Hematopoietic multipotent progenitor cell treated with erythropoietin and hydrocortisone succinate and interleukin-3 and kit ligand, for 17 days (in vitro differentiated cells): ENCODE results near the gene FBXL22.

ENCODE experiments used
- DNase-seq: peaks from one replicate; pipeline ENCODE4 v3.0.0-alpha.2; 2015; ENCODE audit warnings: low spot score

FBXL22 gene

GRCh38 chr15:63593705-63594671 is 3.2 kb upstream of the FBXL22 start:
- DNase-seq = no peak

DNA sequence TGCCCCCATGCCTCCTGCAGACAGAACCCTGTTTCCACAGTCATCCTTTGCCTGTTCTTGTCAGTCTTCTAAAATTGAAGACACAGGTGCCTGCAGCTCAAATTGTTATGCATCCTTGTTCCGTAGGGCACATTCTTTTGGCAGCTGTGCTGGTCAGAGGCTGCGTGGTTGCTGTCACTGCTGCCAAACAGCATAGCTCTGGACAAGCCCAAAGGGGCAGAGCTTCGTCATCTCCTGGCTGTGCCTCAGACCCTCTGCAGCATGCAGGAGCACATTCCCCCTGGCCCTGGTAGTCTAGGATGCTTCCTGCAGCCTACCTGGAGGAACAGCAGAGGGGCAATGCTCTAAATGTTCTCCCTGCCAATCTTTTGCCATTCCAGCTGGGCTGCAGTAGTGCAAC is 2.1 kb upstream of the FBXL22 start:
- DNase-seq = no peak

- DNase-seq = no peak
Measured at GRCh38 chr15:63595688-63596087, 1.5 kb upstream of the FBXL22 start.

DNA sequence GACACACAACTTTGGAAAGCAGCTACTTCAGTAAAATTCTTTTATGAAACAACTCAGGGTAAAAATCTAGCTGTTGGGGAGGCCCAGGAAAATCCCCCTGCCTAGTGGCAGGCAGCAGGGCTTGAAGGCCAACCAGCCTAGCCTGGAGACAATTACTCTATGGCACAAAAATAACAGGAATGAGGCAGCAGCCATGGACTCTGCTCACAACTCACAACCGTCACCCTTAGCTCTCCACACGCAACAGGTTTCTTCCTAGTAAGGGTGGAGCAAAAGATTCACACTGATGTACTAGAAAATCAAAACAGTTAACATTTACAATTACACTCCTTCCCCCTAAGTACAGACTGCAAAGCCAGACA is 530 bp upstream of the FBXL22 start:
- DNase-seq = no peak

- no peak for DNase-seq
Measured at GRCh38 chr15:63597821-63598220, 634 bp downstream of the FBXL22 start.

GRCh38 chr15:63598473-63599400 is 1.6 kb downstream of the FBXL22 start:
- DNase-seq = no peak

GRCh38 chr15:63599401-63600000 is 2.3 kb downstream of the FBXL22 start:
- no peak for DNase-seq

DNA sequence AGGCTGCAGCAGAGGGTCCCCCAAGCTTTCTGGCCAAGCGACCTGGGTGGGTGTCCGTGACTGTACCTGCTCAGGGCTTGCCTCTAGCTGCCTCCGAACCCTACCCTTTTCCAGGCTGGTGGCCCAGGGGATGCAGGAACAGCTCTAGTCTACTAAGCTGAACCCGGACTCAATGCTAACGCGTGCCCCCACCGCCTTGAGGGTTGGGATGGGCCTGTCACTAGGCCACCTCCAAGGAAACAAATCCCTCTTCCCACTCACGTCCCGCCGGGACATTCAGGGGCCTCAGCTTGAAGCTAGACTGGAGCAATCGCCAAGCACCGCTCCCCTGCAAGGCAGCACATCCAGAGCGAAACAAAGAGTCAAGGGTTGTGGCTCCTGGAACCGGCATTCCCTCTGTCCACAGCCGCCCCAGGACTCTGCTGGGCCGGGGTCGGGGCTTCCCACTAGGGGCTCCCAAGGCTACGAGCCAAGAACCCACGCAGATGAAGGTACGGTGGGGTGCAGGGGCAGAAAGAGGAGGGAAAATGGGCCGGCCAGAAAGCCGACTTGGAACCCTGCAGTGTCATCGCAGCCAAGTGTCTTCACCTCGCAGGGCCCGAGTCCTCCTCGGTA is 2.9 kb downstream of the FBXL22 start:
- no peak for DNase-seq

GRCh38 chr15:63600616-63601025 is 3.4 kb downstream of the FBXL22 start:
- peak; percentile 64 for DNase-seq

GRCh38 chr15:63601026-63601703 is 4.0 kb downstream of the FBXL22 start:
- DNase-seq = no peak

GRCh38 chr15:63601704-63602185 is 4.6 kb downstream of the FBXL22 start:
- no peak for DNase-seq

DNA sequence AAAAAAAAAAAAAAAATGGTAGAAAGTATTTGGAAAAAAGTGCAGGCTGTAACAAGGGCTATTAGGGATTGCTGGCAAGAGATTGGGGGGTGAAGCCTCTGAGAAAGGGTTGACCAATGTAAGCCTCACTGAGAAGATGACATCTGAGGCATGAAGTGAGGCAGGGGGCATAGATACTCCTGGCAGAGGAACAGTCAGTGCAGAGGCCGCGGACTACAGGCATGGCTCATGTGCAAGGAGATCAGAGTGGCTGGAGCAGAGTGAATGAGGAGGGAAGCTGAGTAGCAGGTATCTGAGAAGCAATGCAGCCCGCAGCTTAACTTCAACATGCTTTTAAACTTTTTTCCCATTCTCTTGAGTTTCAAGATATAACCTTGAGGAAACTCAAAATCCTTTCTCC is 5.4 kb downstream of the FBXL22 start:
- no peak for DNase-seq

- DNase-seq = no peak
Measured at GRCh38 chr15:63603516-63603915, 6.3 kb downstream of the FBXL22 start.

DNA sequence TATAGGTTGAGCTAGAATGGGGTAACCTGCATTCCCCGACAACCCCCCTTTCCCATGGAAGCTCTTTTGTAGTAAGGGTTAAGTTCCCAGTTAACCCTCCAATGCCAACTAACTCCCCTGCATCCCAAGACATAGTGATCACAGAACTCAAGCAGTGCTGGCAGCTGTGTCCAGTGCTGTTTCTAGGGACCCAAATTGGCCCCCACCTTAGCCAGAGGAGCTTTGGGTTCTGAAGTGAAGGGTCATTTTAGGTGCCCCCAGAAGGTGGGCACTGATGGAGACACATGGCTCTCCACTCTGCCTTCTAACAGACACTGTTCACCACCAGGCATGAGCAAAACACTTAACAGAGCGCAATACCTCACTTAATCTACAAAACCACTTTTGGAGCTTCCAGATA is 7.1 kb downstream of the FBXL22 start:
- DNase-seq = no peak

DNA sequence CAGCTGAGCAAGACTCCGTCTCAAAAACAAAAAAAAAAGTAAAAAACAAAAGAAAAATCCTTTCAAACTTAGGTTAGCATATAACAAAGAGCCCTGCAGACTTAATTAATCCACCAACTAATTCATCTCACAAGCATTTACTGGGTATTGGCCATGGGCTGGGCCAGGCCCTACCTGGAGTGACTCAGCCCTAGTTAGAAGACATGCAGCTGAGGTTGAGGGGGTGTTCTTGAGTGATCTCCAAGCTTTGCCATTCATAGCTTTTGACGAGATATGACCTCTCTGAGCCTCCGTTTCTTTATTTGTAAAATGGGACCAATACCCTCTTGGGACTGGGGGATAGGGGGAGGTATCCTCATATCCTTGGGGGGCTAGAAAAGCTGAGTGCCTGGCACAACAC is 7.8 kb downstream of the FBXL22 start:
- DNase-seq = no peak

DNA sequence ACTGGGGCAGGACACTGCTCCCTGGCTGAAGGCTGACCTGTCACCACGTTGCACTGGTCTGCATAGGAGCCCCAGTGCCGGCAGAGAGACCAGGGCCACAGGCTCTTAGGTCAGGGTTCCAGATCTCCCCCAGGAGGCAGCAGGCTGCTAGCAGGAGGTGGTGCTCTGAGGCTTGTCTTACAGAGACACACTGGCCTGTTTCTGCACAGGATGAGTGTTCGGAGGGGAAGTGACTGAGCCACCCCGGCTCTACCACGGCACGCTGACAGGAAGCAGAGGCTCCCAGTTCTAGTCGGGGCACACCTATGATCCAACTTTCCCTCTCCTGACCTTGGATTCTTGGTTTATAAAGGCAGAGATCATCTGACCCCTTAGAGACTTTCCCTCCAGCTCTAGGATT is 8.6 kb downstream of the FBXL22 start:
- no peak for DNase-seq

DNA sequence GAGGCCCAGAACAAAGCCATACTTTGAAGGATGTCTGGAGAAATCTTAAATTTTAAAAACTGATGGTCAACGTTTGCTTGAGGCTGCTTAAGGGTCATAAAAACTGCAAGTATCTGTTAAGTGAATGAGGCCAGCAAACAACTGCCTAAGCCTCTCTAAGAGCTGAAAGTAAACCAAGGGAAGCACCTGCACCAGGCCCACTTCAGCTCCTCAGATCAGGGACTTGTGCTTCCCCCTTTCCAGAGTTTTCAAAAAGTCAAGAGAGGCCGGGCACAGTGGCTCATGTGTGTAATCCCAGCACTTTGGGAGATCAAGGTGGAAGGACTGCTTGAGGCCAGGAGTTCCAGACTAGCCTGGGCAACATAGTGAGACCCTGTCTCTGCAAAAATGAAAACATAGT is 9.1 kb downstream of the FBXL22 start:
- DNase-seq = no peak

DNA sequence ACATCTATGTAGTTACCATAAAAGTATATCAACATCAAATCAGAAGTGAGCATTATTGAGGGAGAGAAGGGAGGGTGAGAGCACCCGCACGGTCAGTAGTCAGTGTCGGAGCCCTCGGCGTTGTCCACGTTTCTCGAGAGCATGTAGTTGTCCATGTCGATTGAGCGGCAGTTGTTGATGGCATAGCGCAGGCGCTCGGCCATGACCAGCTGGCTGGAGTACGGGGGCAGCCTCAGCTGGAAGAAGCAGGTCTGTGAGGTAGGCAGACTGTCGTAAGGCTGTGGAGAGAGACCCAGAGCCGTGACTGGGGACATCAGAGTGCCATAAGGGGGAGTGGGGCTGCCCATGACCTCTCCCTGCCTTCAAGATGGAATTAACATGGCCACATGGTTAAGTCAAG is 11.8 kb downstream of the FBXL22 start:
- DNase-seq = no peak

DNA sequence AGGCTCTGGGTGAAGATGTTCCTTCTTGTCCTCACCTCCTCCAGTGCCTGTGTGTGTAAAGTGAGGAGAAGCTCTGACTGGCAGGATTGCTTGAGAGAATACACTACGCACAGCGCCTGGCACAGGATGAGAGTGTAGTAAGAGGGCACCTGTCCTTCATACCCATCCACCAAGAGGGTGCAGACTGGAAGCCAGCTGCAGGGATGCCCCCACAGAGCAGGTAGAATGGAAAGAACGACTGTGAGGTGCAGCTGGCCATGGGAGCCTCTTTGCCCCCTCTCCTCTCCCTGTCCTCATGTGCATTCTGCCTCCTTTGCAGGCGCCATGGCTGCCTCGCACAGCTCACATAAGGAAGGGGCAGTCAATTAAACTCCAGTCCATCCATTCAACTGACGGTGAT is 12.3 kb downstream of the FBXL22 start:
- DNase-seq = no peak

DNA sequence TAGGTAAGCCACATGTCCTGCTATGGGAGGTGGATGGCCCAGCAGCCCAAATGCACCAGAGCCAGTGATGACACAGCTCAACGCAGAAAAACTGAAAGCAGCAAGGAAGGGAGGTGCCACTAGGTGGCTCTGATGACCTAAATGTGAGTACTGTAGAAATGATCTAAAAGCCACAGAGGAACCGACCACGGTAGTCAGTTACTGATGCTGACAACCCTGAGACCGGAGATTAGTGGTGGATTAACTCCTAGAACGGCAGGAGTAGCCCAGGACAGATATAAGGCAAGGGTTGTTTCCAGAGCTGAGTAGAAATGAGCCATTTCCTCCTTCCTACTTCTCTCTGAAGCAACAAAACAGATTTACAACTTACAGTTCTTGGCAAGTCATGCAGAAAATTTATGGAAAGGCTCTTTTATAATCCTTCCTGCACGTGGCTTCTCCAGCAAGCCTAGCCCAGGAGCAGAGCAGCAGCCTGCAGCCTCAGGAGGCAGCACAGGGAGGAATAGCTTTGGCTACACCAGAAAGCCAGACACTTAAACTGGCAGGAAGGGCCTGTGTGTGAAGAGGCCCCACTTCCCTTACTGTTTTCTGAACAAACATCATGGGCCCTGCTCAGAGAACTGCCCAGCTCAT is 13.1 kb downstream of the FBXL22 start:
- peak; percentile 63 for DNase-seq

DNA sequence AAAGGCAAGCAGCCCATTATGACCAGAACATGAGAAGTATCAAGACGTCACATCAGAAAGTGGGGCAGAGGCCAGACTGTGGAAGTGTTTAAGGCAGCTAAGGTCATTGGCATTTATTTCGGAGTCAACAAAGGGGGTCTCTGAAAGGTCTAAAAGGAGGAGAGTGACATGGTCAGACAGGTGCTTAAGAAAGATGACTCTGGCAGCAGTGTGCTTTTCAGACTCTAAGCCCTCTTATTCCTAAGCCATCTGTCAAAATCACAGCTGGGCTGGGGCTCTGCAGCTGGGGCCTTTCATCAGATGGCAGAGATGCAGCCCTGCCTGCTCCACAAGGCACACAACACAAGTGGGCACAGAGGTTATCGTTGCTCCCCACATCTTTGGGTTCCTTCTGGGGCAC is 14.0 kb downstream of the FBXL22 start:
- DNase-seq = no peak
